ENCODE results near the gene CDADC1.
A peak's percentile ranks its signal among the peaks of the same experiment; 100 is the strongest.

Gene CDADC1

GRCh38 chr13:49247643-49248621, at the start of gene CDADC1:
Gene CDADC1, plus strand, starts transcription at chr13:49247925. Its CDS starts 113 bp downstream, at chr13:49248038.
- DNase-seq (ENCODE audit: low read depth, low spot score) = peak; percentile 72

- no peak for DNase-seq (ENCODE audit: low read depth, low spot score)
Observed at GRCh38 chr13:49206641-49207040, 41.1 kb upstream of the CDADC1 start.

GRCh38 chr13:49208619-49209018, 39.1 kb upstream of the CDADC1 start:
- DNase-seq (ENCODE audit: low read depth, low spot score) = no peak

- no peak for DNase-seq (ENCODE audit: low read depth, low spot score)
Observed at GRCh38 chr13:49210114-49210513, 37.6 kb upstream of the CDADC1 start.

- DNase-seq (ENCODE audit: low read depth, low spot score) = no peak
Observed at GRCh38 chr13:49210669-49211068, 37.1 kb upstream of the CDADC1 start.

GRCh38 chr13:49213539-49213938, 34.2 kb upstream of the CDADC1 start:
- DNase-seq (ENCODE audit: low read depth, low spot score) = no peak

- DNase-seq (ENCODE audit: low read depth, low spot score) = no peak
Observed at GRCh38 chr13:49213997-49214916, 33.5 kb upstream of the CDADC1 start.

- no peak for DNase-seq (ENCODE audit: low read depth, low spot score)
Observed at GRCh38 chr13:49214917-49215376, 32.8 kb upstream of the CDADC1 start.

- DNase-seq (ENCODE audit: low read depth, low spot score) = no peak
Observed at GRCh38 chr13:49216334-49216733, 31.4 kb upstream of the CDADC1 start.

- no peak for DNase-seq (ENCODE audit: low read depth, low spot score)
Observed at GRCh38 chr13:49217962-49218492, 29.7 kb upstream of the CDADC1 start.

- no peak for DNase-seq (ENCODE audit: low read depth, low spot score)
Observed at GRCh38 chr13:49218493-49219051, 29.2 kb upstream of the CDADC1 start.

- no peak for DNase-seq (ENCODE audit: low read depth, low spot score)
Observed at GRCh38 chr13:49219647-49220035, 28.1 kb upstream of the CDADC1 start.

- no peak for DNase-seq (ENCODE audit: low read depth, low spot score)
Observed at GRCh38 chr13:49220036-49220855, 27.5 kb upstream of the CDADC1 start, which contains the start of gene MLNR. Gene MLNR, plus strand, starts transcription at chr13:49220338. Its CDS starts 0 bp downstream, at chr13:49220338.

- no peak for DNase-seq (ENCODE audit: low read depth, low spot score)
Observed at GRCh38 chr13:49220856-49221589, 26.7 kb upstream of the CDADC1 start.

- no peak for DNase-seq (ENCODE audit: low read depth, low spot score)
Observed at GRCh38 chr13:49221590-49221965, 26.1 kb upstream of the CDADC1 start.

GRCh38 chr13:49225223-49226042, 22.3 kb upstream of the CDADC1 start:
- DNase-seq (ENCODE audit: low read depth, low spot score) = no peak

GRCh38 chr13:49226613-49227012, 21.1 kb upstream of the CDADC1 start:
- DNase-seq (ENCODE audit: low read depth, low spot score) = no peak

GRCh38 chr13:49234741-49235140, 13.0 kb upstream of the CDADC1 start:
- no peak for DNase-seq (ENCODE audit: low read depth, low spot score)

- no peak for DNase-seq (ENCODE audit: low read depth, low spot score)
Observed at GRCh38 chr13:49235856-49236431, 11.8 kb upstream of the CDADC1 start.
